ENCODE results near the gene ZDHHC19.
"Not testable (repeated sequence)": the region's sequence is repeated elsewhere in the genome, so short reads cannot be mapped to it uniquely, and the experiment has no call there.

Gene ZDHHC19

GRCh38 chr3:196175116-196175625 is 36.0 kb downstream of the ZDHHC19 start:
- no peaks in the 10 kb centered on the region for H3K27me3 ChIP-seq
- peaks cover 28 to 29% of the 10 kb centered on the region in 2 experiments for H3K4me1 ChIP-seq (ENCODE audit: control insufficient read depth in 1 of 2, insufficient read depth in 1 of 2, low read depth in 1 of 2, low read length in 1 of 2)
- H3K27ac ChIP-seq = no peak overlapping the region
- H3K4me3 ChIP-seq (ENCODE audit: low read depth in 1 of 2, low read length in 1 of 2) = no peak overlapping the region
- no peaks in the 10 kb centered on the region for H3K9me3 ChIP-seq
- no peaks in the 10 kb centered on the region for H3K36me3 ChIP-seq
- TF ChIP-seq CTCF (IDR thresholded peaks at IDR 0.05) = no peak

- no peak for TF ChIP-seq CTCF (IDR thresholded peaks at IDR 0.05)
- no peak overlapping the region for H3K4me3 ChIP-seq (ENCODE audit: low read depth in 1 of 2, low read length in 1 of 2)
- peaks cover 28% of the 10 kb centered on the region in 2 experiments for H3K4me1 ChIP-seq (ENCODE audit: control insufficient read depth in 1 of 2, insufficient read depth in 1 of 2, low read depth in 1 of 2, low read length in 1 of 2)
- H3K36me3 ChIP-seq = no peaks in the 10 kb centered on the region
- no peaks in the 10 kb centered on the region for H3K9me3 ChIP-seq
- no peaks in the 10 kb centered on the region for H3K27me3 ChIP-seq
- H3K27ac ChIP-seq = no peak overlapping the region
These were observed 36.5 kb downstream of the ZDHHC19 start for GRCh38 chr3:196174652-196175051.

- peak overlapping the region; percentile 82 for H3K27ac ChIP-seq
- peaks cover 23 to 29% of the 10 kb centered on the region in 2 experiments for H3K4me1 ChIP-seq (ENCODE audit: control insufficient read depth in 1 of 2, insufficient read depth in 1 of 2, low read depth in 1 of 2, low read length in 1 of 2)
- H3K9me3 ChIP-seq; H3K36me3 ChIP-seq; H3K4me3 ChIP-seq (ENCODE audit: low read depth in 1 of 2, low read length in 1 of 2); H3K27me3 ChIP-seq: not testable (repeated sequence)
These were observed 40.9 kb downstream of the ZDHHC19 start for GRCh38 chr3:196170296-196170695.

- H3K36me3 ChIP-seq = no peaks in the 10 kb centered on the region
- H3K9me3 ChIP-seq = no peaks in the 10 kb centered on the region
- H3K4me1 ChIP-seq (ENCODE audit: control insufficient read depth in 1 of 2, insufficient read depth in 1 of 2, low read depth in 1 of 2, low read length in 1 of 2) = peaks cover 23 to 30% of the 10 kb centered on the region in 2 experiments
- H3K27me3 ChIP-seq = no peaks in the 10 kb centered on the region
- peak overlapping the region; percentile 82 for H3K27ac ChIP-seq
- no peak overlapping the region for H3K4me3 ChIP-seq (ENCODE audit: low read depth in 1 of 2, low read length in 1 of 2)
- no peak for TF ChIP-seq CTCF (IDR thresholded peaks at IDR 0.05)
These were observed 41.4 kb downstream of the ZDHHC19 start for GRCh38 chr3:196169836-196170240.

- H3K4me1 ChIP-seq (ENCODE audit: control insufficient read depth in 1 of 2, insufficient read depth in 1 of 2, low read depth in 1 of 2, low read length in 1 of 2) = peaks cover 32 to 40% of the 10 kb centered on the region in 2 experiments
- H3K9me3 ChIP-seq = no peaks in the 10 kb centered on the region
- H3K27me3 ChIP-seq = no peaks in the 10 kb centered on the region
- no peak overlapping the region for H3K27ac ChIP-seq
- no peaks in the 10 kb centered on the region for H3K36me3 ChIP-seq
- H3K4me3 ChIP-seq (ENCODE audit: low read depth in 1 of 2, low read length in 1 of 2) = no peak overlapping the region
- TF ChIP-seq CTCF (IDR thresholded peaks at IDR 0.05) = no peak
These were observed 42.3 kb downstream of the ZDHHC19 start for GRCh38 chr3:196168808-196169391.

GRCh38 chr3:196166741-196167140 is 44.5 kb downstream of the ZDHHC19 start:
- H3K27ac ChIP-seq = no peak overlapping the region
- no peaks in the 10 kb centered on the region for H3K9me3 ChIP-seq
- no peak overlapping the region for H3K4me3 ChIP-seq (ENCODE audit: low read depth in 1 of 2, low read length in 1 of 2)
- H3K36me3 ChIP-seq = no peaks in the 10 kb centered on the region
- peaks cover 37 to 44% of the 10 kb centered on the region in 2 experiments for H3K4me1 ChIP-seq (ENCODE audit: control insufficient read depth in 1 of 2, insufficient read depth in 1 of 2, low read depth in 1 of 2, low read length in 1 of 2)
- no peak for TF ChIP-seq CTCF (IDR thresholded peaks at IDR 0.05)
- no peaks in the 10 kb centered on the region for H3K27me3 ChIP-seq

Measured in neutrophil (primary cell).